Lung (tissue), 12 donors: ENCODE results near the gene TMEM245. TPM values are rescaled to one million over a fixed set of nuclear protein-coding genes. Genes with fewer than 3 reads are reported as not detected.

ENCODE experiments used
- ATAC-seq: fragments of 200-7000 bp; cut with Tn5 transposase; one replicate; pipeline ENCODE4 v1.9.1; 2020; ENCODE audit warnings: moderate number of reproducible peaks; ENCODE audit not compliant: insufficient read depth, low FRiP score
- DNase-seq, 3 donors: peaks; one replicate each; pipeline ENCODE4 v3.0.0-alpha.2; 2013 to 2017
- H3K27ac ChIP-seq, 2 donors: one replicate each; pipeline ENCODE4 v1.5.1; 2013; ENCODE audit warnings: mild to moderate bottlenecking in 2 of 2, moderate library complexity in 2 of 2, control low read depth in 1 of 2, inconsistent platforms in 1 of 2, low read depth in 1 of 2, low read length in 1 of 2
- H3K27me3 ChIP-seq, 3 donors: one replicate each; pipeline ENCODE4 v1.5.1; 2013; ENCODE audit warnings: low read length in 2 of 3; ENCODE audit not compliant: control insufficient read depth in 3 of 3, insufficient read depth in 3 of 3
- H3K36me3 ChIP-seq, 4 donors: one replicate each; pipeline ENCODE4 v1.5.1; 2013; ENCODE audit warnings: low read length in 4 of 4, mild to moderate bottlenecking in 1 of 4, moderate library complexity in 1 of 4; ENCODE audit not compliant: control insufficient read depth in 4 of 4, insufficient read depth in 4 of 4
- H3K4me1 ChIP-seq, 5 donors: one replicate each; pipeline ENCODE4 v1.5.1; 2013; ENCODE audit warnings: low read length in 5 of 5, mild to moderate bottlenecking in 2 of 5, moderate library complexity in 1 of 5; ENCODE audit not compliant: control insufficient read depth in 5 of 5, insufficient read depth in 5 of 5
- H3K4me3 ChIP-seq: one replicate; pipeline ENCODE4 v1.5.1; 2013; ENCODE audit warnings: mild to moderate bottlenecking, control low read depth, moderate library complexity
- H3K9ac ChIP-seq, 2 donors: one replicate each; pipeline ENCODE4 v1.5.1; 2013; ENCODE audit warnings: low read length in 2 of 2, control low read depth in 1 of 2; ENCODE audit not compliant: insufficient read depth in 1 of 2
- H3K9me3 ChIP-seq, 4 donors: one replicate each; pipeline ENCODE4 v1.5.1; 2013; ENCODE audit warnings: low read length in 3 of 4, mild to moderate bottlenecking in 1 of 4, moderate library complexity in 1 of 4; ENCODE audit not compliant: control insufficient read depth in 4 of 4, insufficient read depth in 3 of 4
- WGBS, 2 donors: extraction: QIAGEN DNeasy Blood & Tissue Kit; methylation state at CpG; one replicate each; pipeline ENCODE4 v1.1.7; 2013; 5-methylcytosine and 5-hydroxymethylcytosine counted together
- polyA plus RNA-seq, 2 donors: library from polyadenylated mRNA; stranded (reverse); fragments of 200-250 nt; gene quantifications; one replicate each; pipeline ENCODE4 v1.2.1, GENCODE V29; 2013
- total RNA-seq, 2 donors: library from RNA; depleted of rRNA in 1 of 2; stranded (reverse); fragments of >200 nt in 1 of 2; gene quantifications; one replicate each; pipeline ENCODE4 v1.2.1, GENCODE V29; 2014 to 2021
- TF ChIP-seq, protein P1 (sequence below): IDR thresholded peaks from 2 replicates; pipeline ENCODE4 v1.5.1; 2012; ENCODE audit warnings: mild to moderate bottlenecking; ENCODE audit errors: control extremely low read depth, extremely low read depth
- donor health status: control.
- donor health status: control.
- donor health status: Bipolar disorder and iron deficiency.
- donor health status: healthy.
- donor health status: DM: yes; HTN: yes; CAD: no.

TMEM245 gene
- total and polyA plus RNA-seq, 4 donors = 15.0 to 137 (median 42.0) TPM

DNA sequence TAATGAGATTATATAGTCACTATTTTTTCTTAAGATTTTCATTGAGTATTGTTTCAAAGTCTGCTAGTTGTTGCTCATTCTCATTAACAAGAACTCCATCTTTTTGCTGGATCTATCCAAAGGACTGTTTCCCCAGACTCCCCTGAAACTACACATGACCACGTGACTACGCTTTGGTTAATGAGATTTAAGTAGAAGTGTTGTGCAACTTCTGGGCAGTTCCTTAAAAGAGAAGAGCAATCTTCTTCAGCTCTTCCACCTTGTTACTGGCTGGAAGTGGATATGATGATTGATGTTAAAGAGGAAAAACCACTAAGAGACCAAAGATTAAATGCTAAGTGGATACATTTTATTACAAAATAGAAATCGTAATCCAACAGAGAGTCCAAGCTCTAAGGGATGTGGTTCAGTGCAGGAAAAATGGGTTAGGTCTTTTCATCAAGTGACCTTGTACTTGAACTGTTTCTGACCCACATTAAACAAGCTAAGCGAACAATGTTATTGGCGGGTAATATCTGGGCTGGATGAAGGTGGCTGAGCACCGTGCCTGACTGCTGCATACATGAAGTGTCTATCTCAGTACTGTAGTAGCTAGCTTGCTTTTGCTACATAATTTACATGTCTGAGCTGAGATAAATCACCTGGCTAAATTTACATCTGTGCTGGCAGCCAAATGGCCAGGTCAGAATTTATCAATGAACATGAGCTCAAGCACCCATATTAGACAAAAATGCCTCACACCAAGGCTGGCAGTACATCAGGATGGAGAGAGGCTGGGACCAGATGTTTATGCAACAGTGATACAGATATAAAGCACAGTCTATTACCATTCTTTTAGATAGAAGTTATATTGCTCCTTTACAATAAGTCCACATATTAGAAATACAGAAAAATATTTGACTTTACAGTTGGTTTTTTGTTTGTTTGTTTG lies 98.9 kb downstream of the TMEM245 start:
- Histone ChIP-seq H3K4me3 (no peak overlapping the region), H3K4me1 (peaks cover 0 to 26% (median 0%) of the 10 kb centered on the region in 5 donors), H3K9me3 (no peaks in the 10 kb centered on the region), H3K27ac (no peak overlapping the region), H3K9ac (no peak overlapping the region), H3K36me3 (peaks cover 0 to 14% (median 7%) of the 10 kb centered on the region in 4 donors), H3K27me3 (no peaks in the 10 kb centered on the region)
- TF ChIP-seq, protein P1, sequence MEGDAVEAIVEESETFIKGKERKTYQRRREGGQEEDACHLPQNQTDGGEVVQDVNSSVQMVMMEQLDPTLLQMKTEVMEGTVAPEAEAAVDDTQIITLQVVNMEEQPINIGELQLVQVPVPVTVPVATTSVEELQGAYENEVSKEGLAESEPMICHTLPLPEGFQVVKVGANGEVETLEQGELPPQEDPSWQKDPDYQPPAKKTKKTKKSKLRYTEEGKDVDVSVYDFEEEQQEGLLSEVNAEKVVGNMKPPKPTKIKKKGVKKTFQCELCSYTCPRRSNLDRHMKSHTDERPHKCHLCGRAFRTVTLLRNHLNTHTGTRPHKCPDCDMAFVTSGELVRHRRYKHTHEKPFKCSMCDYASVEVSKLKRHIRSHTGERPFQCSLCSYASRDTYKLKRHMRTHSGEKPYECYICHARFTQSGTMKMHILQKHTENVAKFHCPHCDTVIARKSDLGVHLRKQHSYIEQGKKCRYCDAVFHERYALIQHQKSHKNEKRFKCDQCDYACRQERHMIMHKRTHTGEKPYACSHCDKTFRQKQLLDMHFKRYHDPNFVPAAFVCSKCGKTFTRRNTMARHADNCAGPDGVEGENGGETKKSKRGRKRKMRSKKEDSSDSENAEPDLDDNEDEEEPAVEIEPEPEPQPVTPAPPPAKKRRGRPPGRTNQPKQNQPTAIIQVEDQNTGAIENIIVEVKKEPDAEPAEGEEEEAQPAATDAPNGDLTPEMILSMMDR = no peak
- DNase-seq (no peak), ATAC-seq (no peak)
- WGBS, 2 donors = 54 to 65% methylated on average over 6 of the region's 6 CpGs

DNA sequence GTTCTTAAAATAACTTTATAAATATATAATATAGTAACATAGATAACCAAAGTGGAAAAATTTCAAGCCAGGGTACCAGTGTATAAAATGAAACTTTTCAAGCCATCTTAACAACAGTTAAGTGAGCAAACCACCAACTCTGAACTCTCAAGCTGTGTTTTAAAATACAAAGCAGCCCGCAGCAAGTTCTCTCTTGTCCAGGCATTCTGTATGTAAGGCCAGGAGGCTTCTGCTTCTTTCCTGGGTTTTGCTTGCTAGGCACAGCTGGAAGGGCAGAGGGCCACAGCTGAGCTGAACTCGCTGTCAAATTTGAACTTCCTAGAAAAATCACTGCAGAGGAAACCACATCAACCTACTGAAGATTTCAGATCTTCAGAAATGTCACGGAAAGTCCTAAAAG lies 99.6 kb downstream of the TMEM245 start:
- Histone ChIP-seq H3K9me3 (no peaks in the 10 kb centered on the region), H3K4me1 (peaks cover 0 to 22% (median 0%) of the 10 kb centered on the region in 5 donors), H3K27me3 (no peaks in the 10 kb centered on the region), H3K36me3 (peaks cover 0 to 14% (median 7%) of the 10 kb centered on the region in 4 donors), H3K4me3 (no peak overlapping the region), H3K27ac (no peak overlapping the region), H3K9ac (no peak overlapping the region)
- ATAC-seq = no peak
- no peak for DNase-seq
- TF ChIP-seq, protein P1 = no peak
- 80 to 88% methylated on average over 3 of the region's 3 CpGs for WGBS, 2 donors

DNA sequence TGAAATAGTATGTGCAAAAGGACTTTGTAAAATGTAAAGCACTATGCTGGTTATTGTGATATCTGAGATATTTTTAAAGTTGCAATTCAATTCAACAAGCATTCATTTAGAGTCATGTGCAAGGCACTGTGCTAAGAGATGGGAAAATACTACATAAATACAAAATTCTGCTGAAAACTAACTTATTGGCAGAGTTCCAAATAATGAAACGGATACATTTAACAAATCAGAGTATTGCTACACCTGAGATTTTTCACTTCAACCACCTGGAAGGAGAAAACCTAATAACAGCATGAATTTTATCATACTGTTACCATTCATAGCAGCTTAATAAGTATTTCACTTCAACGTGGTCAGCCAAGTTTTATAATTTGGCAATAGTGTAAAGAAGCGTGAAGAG lies 100.3 kb downstream of the TMEM245 start:
- ATAC-seq (no peak), DNase-seq (no peak)
- Histone ChIP-seq H3K4me1 (peaks cover 0 to 22% (median 5%) of the 10 kb centered on the region in 5 donors), H3K27me3 (no peaks in the 10 kb centered on the region), H3K36me3 (peaks cover 0 to 14% (median 7%) of the 10 kb centered on the region in 4 donors), H3K4me3 (no peak overlapping the region), H3K9me3 (no peaks in the 10 kb centered on the region), H3K27ac (no peak overlapping the region), H3K9ac (no peak overlapping the region)
- TF ChIP-seq, protein P1 = no peak
- 71 to 72% methylated on average over 3 of the region's 3 CpGs for WGBS, 2 donors
